ENCODE data around the gene OBP2B. TPM values are rescaled to one million over a fixed set of nuclear protein-coding genes. Genes with fewer than 3 reads are reported as not detected.
A peak's percentile ranks its signal among the peaks of the same experiment; 100 is the strongest.
"Not testable (repeated sequence)": the region's sequence is repeated elsewhere in the genome, so short reads cannot be mapped to it uniquely, and the experiment has no call there.

The OBP2B gene, protein sequence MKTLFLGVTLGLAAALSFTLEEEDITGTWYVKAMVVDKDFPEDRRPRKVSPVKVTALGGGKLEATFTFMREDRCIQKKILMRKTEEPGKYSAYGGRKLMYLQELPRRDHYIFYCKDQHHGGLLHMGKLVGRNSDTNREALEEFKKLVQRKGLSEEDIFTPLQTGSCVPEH
- not detected for total RNA-seq

DNA sequence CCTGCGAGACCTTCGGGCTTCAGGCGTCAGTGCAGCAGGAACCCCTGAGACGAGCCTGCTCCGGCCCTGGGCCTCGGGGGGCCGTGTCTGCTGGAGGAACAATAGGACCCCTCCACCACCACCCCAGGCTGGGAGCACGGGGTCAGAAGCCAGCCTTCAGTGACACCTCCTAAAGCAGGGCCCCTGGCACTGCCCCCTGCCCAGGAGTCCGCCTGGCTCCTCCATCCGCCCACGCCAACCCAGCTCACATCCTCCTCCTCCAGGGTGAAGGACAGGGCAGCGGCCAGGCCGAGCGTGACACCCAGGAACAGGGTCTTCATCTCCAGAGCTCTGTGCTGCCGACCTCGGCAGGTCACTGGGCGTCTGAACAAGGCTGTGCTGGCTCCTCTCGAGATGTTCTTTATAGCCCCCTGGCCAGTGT is at the start of gene OBP2B:
Gene OBP2B, minus strand, starts transcription at position 371 of the 421 bp plus-strand sequence. Its CDS starts 51 bp downstream, at position 320.
- DNase-seq = not testable (repeated sequence)

DNA sequence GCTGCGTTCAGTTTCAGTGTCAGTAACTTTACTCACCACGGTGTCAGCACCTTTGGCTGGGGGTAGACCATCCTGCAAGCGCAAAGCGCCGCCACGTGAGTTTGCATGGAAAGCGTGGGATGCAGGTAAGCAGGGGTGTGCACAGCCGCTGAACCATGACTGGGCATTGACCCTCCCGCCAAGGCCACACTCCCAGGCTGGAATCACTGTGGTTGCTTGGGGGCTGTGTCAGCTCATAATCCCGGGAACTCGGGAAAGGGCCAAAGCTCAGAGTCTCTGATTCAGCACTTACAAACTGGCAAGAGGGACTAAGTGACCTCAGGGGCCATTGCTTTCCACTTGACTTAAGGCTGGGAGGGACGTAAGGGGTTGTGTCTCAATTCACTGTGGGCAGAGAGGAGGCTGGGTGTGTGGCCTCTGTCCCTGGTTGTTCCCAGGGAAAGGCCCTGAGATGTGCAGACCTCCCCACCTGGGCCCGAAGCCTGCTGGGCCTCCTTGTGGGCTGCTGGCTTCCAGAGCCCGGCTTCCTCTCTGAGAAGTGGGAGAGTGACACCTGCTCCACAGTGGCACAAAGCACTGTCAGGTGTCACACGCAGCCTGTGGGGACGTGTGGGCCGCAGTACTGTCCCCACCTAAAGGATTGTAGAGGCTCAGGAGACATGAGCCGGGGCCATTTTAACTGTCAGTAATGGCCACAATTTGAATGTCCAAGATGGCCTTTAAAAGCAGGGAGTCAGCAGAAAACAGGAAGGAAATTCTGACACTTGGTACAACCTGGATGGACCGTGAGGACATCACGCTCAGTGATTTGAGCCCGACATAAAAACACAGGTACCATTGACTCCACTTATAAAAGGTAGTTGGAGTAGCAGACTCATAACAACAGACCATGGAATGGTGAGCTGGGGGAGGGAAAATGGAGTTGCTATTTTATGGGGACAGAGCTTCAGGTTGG is 49.3 kb upstream of the OBP2B start:
- DNase-seq = no peak

DNA sequence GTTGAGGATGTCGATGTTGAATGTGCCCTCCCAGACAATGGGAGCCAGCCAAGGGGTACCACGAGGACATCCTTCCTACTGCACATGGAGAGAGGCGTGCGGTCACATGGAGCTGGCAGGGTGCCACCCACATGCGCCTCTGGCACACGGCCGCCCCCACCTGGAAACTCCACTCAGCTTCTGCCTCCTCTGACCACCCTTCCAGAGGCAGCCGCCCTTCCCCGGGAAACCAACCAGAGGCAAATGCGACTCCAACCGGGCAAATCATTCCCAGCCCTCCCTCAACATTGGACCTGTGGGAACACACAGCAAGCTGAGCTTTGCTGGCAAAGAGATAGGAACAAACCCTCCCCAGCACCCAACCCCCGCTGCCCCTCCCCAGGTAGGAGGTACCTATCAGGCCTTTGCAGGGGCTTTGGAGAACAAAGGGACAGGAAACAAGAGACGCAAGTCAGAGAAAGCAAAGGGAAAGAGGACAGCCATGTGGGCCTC is 48.5 kb upstream of the OBP2B start:
- DNase-seq = no peak

DNA sequence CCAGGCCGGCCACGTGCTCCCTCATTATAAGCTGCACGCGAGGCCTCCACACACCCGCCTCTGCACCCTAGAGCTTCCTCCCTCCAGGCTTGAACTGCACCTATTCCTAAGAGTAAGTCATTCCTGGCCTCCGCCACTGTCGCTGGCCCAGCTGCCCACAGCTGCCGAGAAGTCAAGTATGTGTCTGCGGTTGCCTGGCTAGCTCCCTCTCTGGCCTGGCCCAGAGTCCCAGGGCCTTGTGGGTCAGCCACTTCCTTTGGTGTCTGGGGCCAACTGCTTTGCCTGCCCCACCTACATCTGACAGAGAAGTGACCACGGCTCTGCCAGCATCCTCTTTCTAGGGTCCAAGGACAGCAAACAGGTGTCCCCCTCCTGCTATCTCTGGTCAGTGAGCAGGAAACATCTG is 47.6 kb upstream of the OBP2B start:
- DNase-seq = no peak

DNA sequence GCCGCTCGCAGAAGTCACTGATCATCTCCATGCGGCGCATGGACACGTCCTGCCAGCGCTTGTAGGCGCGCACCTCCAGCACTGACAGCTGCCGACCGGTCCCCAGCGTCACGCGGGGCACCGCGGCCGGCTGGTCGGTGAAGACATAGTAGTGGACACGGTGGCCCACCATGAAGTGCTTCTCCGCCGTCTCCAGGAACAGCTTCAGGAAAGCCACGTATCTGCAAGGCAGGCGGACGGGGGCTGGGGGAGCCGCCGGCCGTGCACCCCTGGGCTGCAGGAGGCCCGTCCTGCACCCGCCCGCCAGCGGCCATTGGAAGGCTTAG is 47.0 kb upstream of the OBP2B start:
- no peak for DNase-seq

DNA sequence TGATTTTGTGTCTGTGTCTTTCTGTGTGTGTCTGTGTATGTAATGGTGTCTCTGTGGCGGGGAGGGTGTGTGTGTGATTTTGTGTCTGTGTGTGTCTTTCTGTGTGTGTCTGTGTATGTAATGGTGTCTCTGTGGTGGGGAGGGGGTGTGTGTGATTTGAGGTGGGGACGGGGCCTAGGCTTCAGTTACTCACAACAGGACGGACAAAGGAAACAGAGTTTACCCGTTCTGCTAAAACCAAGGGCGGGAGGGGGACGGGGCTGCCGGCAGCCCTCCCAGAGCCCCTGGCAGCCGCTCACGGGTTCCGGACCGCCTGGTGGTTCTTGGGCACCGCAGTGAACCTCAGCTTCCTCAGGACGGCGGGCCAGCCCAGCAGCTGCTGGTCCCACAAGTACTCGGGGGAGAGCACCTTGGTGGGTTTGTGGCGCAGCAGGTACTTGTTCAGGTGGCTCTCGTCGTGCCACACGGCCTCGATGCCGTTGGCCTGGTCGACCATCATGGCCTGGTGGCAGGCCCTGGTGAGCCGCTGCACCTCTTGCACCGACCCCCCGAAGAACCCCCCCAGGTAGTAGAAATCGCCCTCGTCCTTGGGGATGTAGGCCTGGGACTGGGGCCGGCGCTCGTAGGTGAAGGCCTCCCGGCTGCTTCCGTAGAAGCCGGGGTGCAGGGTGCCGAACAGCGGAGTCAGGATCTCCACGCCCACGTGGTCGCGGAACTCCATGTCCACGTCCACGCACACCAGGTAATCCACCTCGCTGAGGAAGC is 46.5 kb upstream of the OBP2B start:
- DNase-seq = no peak

DNA sequence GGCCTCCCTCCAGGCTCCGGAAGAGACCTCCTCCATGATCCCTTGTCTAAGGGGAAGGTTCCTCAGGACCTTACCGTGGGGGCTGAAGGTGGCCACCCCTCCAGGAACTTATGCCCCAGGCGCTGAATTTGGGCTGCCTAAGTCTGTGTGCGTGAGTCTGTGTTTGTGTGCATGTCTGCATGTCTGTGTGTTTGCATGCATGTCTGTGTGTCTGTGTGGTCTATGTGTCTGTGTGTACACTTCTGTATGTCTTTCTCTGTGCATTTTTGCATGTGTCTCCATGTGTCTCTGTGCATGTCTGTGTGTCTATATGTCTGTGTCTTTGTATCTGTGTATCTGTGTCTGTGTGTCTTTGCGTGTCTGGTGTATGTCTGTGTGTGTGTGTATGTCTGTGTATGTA is 45.4 kb upstream of the OBP2B start:
- no peak for DNase-seq

DNA sequence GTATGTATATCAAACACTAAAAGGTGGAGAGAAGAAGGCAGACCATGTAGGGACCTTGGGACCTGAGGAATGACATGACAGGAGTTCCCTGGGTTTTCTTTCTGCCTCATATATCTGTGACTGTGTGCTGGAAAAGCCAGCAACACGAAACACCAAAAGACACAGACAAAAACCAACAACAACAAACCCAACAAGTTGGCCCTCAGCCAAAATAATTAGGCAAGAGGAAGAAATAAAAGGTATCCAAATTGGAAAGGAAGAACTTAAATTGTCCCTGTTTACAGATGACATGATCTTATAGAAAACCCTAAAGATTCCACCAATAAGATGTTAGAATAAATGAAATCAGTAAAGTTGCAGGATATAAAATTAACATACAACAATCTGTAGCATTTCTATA is 44.2 kb upstream of the OBP2B start:
- DNase-seq = no peak

DNA sequence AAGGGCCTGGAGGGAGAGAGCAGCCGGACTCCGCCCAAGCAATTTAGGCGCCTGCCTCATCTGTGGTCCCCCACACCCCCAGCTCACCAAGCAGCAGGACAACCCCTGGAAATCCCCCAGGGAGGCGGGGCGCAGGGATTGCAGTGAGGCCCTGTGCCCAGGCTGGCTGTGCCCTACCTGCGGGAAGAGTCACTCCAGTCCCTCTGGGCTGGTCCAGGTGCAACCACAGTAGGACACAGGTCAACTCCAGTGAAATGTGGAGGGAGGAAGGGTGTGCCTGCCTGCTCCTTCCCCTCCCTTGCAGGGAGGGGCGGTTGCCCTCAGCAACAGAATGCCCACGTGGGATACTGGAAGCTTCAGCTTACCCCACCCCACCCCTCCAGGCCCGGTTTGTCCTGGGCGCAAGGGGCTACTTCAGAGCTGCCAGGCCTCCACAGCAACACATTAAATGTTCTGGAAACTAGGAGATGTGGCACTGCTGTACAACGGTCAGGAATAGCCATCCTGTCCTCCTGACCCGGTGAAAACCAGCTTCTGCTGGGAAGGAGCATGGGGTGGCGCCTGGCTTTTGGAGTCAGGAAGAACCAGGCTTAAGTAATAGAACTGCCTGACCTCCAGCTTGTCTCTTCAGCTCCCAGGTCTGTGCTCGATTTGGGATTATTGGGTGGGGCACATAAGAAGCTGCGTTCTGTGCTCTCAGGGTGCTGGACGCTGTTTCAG is 43.4 kb upstream of the OBP2B start:
- no peak for DNase-seq

DNA sequence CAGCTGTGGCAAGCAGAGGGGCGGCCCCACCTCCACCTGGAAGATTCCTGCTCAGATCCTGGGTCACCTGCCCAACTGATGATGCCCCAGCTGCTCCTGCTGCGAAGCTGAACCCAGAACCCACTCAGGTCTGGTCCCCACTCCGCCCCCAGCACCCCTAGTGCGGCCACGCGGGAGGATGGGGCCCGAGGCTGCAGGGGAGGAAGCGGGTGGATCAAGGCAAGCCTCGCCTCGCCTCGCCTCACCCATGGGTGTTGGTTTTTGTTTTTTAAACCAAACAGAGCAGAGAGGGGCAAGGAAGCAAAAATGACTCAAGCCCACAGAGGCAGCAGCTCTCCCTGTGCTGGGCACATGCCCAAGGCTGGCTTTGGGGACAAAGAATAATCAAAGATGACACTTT is 42.7 kb upstream of the OBP2B start:
- no peak for DNase-seq

DNA sequence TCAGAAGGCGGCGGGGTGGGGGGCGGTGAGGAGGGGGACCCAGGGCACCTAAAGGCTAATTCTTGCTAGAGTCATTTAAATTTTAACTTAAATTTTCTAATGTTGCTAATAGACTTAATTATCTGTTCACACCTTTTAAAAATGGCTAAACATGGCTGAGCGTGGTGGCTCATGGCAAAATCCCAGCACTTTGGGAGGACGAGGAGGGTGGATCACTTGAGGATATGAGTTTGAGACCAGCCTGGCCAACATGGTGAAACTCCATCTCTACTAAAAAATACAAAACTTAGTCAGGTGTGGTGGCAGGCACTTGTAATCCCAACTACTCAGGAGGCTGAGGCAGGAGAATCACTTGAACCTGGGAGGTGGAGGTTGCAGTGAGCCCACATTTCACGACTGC is 42.2 kb upstream of the OBP2B start:
- DNase-seq = not testable (repeated sequence)

DNA sequence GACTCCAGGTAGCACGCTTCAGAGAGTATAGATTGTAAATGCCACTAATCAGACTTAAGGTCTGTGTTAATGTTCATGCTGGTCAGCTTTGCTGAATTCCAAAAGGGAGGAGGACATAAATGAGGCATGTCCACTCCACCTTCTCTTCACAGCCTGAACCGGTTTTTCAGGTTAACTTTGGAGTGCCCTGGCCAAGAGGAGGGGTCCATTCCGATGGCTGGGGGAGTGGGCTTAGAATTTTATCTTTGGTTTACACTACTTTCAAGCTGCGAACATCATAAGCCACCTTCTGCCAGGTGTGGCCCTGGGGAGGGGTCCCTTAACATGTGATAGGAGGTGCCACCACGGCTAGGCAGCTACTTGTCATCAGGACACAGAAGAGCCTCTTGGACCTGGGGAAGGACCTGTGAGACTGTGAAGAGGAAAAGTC is 41.7 kb upstream of the OBP2B start:
- DNase-seq = no peak

DNA sequence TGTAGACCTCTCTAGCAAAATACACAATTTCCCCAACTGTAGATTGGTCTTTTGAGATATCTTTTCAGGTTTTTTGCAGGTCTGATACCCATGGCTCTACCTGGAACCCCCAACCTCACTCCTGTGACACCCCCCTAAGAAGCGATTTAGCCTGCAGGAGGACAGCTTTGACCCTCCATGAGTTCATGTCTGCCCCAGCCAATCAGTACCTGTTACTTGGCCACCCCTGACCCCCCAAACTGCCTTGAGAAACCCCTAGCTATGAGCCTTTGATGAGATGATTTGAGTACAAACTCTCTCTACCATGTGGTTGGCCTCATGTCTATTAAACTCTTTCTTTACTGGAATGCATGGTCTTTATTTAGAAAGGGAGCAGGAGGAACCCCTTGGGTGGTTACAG is 40.3 kb upstream of the OBP2B start:
- DNase-seq = no peak

DNA sequence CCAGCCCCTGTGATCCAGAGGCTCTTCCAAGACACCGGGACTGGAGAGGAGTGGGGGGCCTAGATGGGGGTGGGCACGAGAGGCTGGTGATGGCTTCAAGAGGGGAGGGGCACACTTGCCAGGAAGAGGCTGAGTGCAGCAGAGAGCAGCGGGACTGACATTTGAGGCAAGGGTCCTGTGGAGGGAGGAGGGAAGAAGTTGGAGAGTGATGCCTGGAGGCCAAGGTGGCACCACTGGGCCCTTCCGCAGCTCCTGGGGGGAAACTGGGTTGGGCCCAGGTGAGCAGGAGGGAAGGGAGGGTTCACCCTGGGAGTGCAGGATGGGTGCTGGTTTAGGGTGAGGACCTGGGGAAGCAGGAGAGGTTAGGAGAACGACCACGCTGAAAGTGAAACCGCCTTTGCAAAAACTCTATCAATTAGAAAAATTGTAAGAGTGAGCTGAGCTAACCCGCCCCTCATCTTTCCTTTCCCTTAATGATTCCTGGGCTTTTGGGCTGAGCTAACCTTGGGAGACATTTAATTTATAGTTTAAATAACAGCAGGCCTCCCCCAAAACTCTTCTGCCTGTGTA is 39.8 kb upstream of the OBP2B start:
- DNase-seq = no peak

DNA sequence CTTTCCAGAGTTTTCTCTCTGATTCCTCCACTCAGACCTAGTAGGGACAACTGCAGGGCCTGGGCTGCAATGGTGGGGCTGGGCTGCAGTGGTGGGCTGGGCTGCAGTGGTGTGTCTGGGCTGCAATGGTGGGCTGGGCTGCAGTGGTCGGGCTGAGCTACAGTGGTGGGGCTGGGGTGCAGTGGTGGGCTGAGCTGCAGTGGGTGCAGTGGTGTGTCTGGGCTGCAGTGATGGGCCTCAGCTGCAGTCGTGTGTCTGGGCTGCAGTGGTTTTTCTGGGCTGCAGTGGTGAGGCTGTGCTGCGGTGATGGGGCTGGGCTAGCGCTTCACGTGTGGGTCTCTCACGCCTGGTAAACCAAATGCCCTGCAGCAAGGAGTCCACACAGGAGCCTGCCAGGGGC is 38.6 kb upstream of the OBP2B start:
- DNase-seq = no peak

DNA sequence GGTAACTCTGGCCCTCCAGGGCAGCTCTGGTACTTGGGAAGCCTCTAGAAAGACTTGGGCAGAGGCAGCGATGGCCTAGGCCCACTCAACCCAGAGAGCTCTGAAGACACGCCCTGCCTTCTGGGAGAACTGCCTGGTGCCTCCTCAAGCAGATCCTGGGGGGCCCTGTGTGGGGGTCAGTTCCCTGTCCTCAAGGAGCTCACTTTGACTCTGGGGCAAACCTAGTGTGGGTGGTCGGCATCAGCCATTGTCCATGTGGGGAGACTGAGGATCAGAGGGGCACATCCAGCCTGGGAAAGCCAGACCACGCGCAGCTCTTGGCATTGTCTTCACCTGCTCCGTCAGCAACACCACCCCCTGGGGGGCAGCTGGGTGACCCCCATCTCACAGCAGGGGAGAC is 37.9 kb upstream of the OBP2B start:
- no peak for DNase-seq

DNA sequence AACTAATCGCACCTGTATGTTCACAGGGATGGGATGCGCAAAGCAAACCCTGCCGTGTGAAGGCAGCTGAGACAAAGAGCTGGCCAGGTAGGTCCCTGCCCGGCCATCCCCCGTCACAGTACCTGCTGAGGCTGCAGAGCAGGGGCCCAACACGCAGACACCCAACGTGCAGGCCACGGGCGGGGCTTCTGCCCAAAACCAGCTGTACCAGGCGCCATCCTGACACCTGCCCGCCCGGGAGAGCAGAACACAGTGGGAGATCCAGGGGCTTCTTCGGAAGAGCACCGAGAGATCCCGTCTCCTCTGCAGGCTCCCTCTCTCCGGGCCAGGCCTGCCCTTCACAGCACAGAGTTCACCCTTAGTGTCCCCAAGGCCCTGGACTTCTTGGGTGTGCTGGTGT is 37.5 kb upstream of the OBP2B start:
- no peak for DNase-seq

DNA sequence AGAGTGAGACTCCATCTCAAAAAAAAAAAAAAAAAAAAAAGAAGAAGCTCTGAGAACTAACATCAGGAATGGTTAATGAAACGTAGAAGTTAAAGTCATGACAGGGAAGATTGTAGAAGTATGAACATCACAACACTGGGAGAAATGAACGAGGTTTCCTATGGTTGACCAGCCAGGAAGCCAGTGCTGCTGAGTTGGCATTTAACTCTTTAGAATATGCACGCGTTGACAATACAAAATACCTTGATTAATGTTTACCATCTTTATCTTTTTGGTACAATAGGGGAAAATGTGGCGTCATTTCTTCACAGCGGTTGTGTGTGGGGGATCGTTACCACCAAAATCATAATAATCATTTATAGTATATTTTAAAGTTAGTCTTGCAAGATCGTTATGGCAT is 33.9 kb upstream of the OBP2B start:
- no peak for DNase-seq

DNA sequence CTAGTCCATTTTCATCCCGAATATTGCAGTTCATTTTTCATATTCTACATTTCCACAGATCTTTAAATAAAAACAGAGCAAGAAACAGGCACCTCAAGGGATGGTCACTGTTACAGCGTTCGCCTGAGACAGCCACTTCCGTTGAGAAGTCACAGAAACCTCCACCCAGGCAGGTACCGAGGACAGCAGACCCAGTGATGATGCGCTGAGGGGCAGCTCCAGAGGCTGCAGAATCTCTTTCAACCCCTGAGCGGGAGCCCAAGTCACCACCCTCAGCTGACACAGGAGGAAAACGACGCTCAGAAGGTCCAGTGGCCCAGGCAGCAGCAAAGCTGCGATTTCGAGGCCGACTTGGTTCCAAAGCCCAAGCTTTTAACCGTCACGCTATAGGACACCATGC is 33.2 kb upstream of the OBP2B start:
- no peak for DNase-seq

DNA sequence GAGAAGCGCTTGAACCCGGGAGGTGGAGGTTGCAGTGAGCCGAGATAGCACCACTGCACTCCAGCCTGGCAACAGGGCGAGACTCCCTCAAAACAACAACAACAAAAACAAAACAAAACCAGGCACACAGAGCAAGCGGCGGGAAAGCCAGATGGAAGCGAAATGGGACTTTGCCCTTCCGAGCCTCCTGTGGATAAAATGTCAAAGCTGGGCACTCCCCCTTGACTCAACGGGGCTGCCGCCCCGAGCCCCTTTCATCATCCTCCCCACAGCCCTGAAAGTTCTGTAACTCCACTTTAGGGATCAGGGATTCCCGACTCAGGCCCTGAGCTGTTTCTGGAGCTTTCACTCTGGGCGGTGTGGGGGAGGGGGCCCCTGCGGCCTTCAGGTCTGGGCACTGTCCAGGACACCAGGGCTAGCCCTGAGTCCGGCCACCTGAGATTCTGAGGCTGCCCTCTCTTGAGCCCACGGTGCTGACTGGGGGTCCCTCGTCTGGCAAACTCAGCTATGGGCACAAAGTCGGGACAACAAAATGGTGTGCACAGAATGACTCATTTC is 30.6 kb upstream of the OBP2B start:
- DNase-seq = no peak

DNA sequence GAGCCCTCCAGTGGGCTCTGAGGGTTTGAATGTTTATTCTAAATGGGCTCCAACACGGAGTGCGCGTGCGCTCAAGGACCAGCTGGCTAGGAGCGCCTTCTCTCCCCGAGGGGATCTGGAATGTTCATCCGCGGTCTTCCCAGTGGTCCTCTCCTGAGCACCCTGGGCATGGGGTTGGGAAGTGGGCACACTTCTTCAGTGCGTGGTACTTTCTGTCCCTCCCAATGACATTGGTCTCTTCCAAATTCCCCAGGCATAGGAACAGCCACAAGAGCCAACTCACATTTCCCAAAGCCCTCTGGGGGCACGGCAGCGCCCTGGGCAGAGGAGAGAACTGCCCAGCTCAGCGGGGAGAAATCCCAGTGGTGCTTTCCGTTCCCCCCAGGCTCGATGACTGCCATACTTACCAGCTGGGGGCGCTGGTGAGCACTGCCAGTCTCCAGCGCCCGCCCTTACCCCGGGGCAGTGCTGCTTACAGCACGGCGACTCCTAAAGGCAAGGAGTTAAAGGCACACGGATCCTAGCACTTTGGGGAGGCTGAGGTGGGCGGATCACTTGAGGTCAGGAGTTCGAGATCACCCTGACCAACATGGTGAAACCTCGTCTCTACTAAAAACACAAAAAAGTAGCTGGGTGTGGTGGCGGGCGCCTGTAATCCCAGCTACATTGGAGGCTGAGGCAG is 29.9 kb upstream of the OBP2B start:
- DNase-seq = peak; percentile 56

Data from tongue (tissue), 2 donors.